ENCODE data around the gene RAC2.

DNA sequence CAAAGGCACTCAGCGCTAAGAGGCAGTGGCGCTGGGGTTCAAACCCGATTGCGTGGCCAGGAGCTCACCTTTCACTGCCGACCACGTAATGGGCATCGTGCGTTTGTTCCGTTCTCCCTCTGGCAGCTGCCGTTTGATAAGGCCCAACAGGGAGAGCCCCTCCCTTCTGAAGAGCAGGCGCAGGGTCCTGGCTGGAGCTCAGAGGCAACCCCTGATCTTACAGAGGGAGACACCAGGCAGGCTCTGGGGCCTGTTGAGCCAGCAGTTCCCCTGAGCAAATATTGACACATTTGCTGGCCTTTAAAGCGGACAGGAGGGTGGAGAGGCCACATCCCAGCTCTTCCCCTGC is 44.3 kb downstream of the RAC2 start:
- TF ChIP-seq, protein P1, sequence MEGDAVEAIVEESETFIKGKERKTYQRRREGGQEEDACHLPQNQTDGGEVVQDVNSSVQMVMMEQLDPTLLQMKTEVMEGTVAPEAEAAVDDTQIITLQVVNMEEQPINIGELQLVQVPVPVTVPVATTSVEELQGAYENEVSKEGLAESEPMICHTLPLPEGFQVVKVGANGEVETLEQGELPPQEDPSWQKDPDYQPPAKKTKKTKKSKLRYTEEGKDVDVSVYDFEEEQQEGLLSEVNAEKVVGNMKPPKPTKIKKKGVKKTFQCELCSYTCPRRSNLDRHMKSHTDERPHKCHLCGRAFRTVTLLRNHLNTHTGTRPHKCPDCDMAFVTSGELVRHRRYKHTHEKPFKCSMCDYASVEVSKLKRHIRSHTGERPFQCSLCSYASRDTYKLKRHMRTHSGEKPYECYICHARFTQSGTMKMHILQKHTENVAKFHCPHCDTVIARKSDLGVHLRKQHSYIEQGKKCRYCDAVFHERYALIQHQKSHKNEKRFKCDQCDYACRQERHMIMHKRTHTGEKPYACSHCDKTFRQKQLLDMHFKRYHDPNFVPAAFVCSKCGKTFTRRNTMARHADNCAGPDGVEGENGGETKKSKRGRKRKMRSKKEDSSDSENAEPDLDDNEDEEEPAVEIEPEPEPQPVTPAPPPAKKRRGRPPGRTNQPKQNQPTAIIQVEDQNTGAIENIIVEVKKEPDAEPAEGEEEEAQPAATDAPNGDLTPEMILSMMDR (IDR thresholded peaks at IDR 0.05): no peak
- TF ChIP-seq POLR2A (IDR thresholded peaks at IDR 0.05): no peak
